Measurements from ENCODE around the gene CDKL2.

DNA sequence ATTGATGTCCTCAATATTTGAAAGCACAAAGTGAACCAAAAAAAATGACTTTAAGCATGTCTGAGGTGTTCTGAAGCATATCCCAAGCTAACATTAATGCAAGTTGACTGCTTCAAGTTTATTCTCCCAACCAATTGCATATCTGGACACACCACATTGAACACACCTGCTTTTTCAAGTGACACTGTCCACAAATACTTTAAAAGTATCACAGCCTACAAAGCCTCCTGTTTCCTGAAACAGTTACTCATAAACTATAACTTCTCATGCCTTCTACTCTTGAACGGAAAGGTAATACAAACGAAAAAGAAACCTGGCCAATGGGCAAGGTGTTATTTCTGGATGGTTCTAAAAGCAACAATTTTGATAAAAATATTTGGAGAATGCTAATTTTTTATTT is 1.1 kb downstream of the CDKL2 start:
- TF ChIP-seq POLR2A (IDR thresholded peaks at IDR 0.05), result no peak
- TF ChIP-seq, protein P1, sequence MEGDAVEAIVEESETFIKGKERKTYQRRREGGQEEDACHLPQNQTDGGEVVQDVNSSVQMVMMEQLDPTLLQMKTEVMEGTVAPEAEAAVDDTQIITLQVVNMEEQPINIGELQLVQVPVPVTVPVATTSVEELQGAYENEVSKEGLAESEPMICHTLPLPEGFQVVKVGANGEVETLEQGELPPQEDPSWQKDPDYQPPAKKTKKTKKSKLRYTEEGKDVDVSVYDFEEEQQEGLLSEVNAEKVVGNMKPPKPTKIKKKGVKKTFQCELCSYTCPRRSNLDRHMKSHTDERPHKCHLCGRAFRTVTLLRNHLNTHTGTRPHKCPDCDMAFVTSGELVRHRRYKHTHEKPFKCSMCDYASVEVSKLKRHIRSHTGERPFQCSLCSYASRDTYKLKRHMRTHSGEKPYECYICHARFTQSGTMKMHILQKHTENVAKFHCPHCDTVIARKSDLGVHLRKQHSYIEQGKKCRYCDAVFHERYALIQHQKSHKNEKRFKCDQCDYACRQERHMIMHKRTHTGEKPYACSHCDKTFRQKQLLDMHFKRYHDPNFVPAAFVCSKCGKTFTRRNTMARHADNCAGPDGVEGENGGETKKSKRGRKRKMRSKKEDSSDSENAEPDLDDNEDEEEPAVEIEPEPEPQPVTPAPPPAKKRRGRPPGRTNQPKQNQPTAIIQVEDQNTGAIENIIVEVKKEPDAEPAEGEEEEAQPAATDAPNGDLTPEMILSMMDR (IDR thresholded peaks at IDR 0.05), result no peak

Measured in testis (tissue), 2 donors.